KMS-11 (cell line): ENCODE results near the gene PPP1R9A.

Experiments
- H2AFZ ChIP-seq: fragments of 200-600 bp; sonication (generic); 2 replicates; pipeline ENCODE4 v1.6.1; 2016; ENCODE audit warnings: antibody characterized with exemption, mixed run types, low read depth
- H3K27ac ChIP-seq: fragments of 200-600 bp; sonication (generic); 2 replicates; pipeline ENCODE4 v1.6.1; 2016; ENCODE audit warnings: mild to moderate bottlenecking, mixed run types
- H3K27me3 ChIP-seq: fragments of 200-600 bp; sonication (generic); 2 replicates; pipeline ENCODE4 v1.6.1; 2017; ENCODE audit warnings: mild to moderate bottlenecking, low read depth, mixed run types, moderate library complexity; ENCODE audit not compliant: insufficient read depth
- H3K36me3 ChIP-seq: fragments of 200-600 bp; sonication (generic); 2 replicates; pipeline ENCODE4 v1.6.1; 2017; ENCODE audit warnings: mild to moderate bottlenecking, mixed run types; ENCODE audit not compliant: insufficient read depth
- H3K4me1 ChIP-seq: fragments of 200-600 bp; sonication (generic); 2 replicates; pipeline ENCODE4 v1.6.1; 2016; ENCODE audit warnings: mild to moderate bottlenecking, low read depth, mixed run types; ENCODE audit not compliant: poor library complexity, severe bottlenecking
- H3K4me2 ChIP-seq: fragments of 200-600 bp; sonication (generic); 2 replicates; pipeline ENCODE4 v1.7.0; 2016; ENCODE audit warnings: mild to moderate bottlenecking, mixed run types
- H3K4me3 ChIP-seq: fragments of 200-600 bp; sonication (generic); IDR thresholded peaks from 2 replicates; pipeline ENCODE4 v1.6.1; 2017; ENCODE audit warnings: low read depth, low read length, mixed read lengths; ENCODE audit not compliant: insufficient read depth
- H3K79me2 ChIP-seq: fragments of 200-600 bp; sonication (generic); 2 replicates; pipeline ENCODE4 v1.6.1; 2016; ENCODE audit warnings: low read depth, mixed run types; ENCODE audit not compliant: insufficient read depth
- H3K9ac ChIP-seq: fragments of 200-600 bp; sonication (generic); 2 replicates; pipeline ENCODE4 v1.6.1; 2016; ENCODE audit warnings: mild to moderate bottlenecking, mixed run types
- H4K20me1 ChIP-seq: fragments of 200-600 bp; sonication (generic); 2 replicates; pipeline ENCODE4 v1.6.1; 2016; ENCODE audit warnings: mild to moderate bottlenecking, mixed run types; ENCODE audit not compliant: insufficient read depth
- TF ChIP-seq, protein P1 (sequence below): fragments of 200-600 bp; sonication (generic); conservative IDR thresholded peaks from 2 replicates; pipeline ENCODE4 v1.6.1; 2017; ENCODE audit warnings: low read depth, mild to moderate bottlenecking, antibody characterized with exemption, low read length, moderate library complexity, mixed read lengths

PPP1R9A gene

DNA sequence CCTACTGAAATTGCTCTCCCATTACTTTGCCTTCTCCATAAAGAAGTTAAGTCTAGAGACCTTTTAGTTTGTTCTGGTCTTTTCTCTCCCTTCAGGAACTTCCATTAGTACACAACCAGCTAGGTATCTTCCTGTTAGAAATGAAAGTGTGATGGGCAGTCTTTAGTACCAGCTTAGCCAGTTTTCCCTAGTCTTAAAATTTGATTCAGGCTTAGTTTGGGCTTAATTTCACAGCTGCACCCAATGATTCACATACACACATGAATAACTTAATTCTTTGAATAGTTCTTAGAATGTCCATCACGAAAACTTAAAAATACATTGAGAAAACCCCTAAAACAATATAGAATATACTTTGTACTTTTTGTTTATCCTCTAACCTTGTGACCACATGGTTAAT is 2.4 kb upstream of the PPP1R9A start:
- H4K20me1 ChIP-seq, result no peaks in the 10 kb centered on the region
- peaks cover 42% of the 10 kb centered on the region for H3K4me1 ChIP-seq
- no peak overlapping the region for H3K4me3 ChIP-seq
- H3K36me3 ChIP-seq, result no peaks in the 10 kb centered on the region
- TF ChIP-seq, protein P1, sequence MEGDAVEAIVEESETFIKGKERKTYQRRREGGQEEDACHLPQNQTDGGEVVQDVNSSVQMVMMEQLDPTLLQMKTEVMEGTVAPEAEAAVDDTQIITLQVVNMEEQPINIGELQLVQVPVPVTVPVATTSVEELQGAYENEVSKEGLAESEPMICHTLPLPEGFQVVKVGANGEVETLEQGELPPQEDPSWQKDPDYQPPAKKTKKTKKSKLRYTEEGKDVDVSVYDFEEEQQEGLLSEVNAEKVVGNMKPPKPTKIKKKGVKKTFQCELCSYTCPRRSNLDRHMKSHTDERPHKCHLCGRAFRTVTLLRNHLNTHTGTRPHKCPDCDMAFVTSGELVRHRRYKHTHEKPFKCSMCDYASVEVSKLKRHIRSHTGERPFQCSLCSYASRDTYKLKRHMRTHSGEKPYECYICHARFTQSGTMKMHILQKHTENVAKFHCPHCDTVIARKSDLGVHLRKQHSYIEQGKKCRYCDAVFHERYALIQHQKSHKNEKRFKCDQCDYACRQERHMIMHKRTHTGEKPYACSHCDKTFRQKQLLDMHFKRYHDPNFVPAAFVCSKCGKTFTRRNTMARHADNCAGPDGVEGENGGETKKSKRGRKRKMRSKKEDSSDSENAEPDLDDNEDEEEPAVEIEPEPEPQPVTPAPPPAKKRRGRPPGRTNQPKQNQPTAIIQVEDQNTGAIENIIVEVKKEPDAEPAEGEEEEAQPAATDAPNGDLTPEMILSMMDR, result no peak
- H2AFZ ChIP-seq, result no peak overlapping the region
- no peak overlapping the region for H3K4me2 ChIP-seq
- no peaks in the 10 kb centered on the region for H3K27me3 ChIP-seq
- no peaks in the 10 kb centered on the region for H3K79me2 ChIP-seq
- H3K9ac ChIP-seq, result no peak overlapping the region
- H3K27ac ChIP-seq, result no peak overlapping the region

DNA sequence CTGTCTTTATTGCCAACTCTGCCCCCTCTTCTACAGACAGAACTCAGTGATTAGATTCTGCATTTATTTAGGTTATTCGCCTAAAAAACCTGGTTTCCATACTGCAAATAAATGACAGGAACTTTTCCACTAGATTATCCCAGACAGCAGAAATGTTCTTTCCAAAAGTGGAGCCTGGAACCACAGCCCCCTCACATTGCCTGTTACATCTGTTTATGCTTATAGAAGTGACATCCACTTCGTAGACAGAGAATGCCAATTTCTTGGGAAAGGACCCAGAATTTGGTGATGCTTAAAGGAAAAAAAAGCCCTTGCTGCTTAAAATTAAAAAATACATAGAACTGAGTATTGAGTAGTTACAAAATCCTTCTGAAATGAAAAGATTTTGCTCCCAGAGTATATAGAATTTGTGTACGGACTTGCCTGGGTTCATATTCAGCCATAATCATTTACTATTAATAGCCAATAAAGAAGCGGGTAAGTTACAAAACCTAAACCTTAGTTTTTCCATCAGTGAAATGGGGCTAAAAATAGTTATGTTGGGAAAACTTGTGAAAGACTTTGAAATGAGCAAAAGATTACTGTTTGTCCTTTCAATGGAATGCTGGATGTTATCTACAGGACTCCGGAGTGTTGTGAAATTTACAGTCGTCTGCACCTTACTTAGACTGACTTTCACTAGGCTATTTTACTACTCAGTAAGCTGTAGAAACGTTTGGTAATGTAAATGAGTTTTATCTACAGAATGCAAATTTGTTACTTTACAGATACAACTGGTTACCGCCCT is 1.1 kb upstream of the PPP1R9A start:
- no peaks in the 10 kb centered on the region for H3K79me2 ChIP-seq
- no peak overlapping the region for H3K9ac ChIP-seq
- no peak overlapping the region for H2AFZ ChIP-seq
- no peak overlapping the region for H3K27ac ChIP-seq
- H3K4me1 ChIP-seq, result peaks cover 42% of the 10 kb centered on the region
- TF ChIP-seq, protein P1, result no peak
- no peaks in the 10 kb centered on the region for H3K27me3 ChIP-seq
- no peaks in the 10 kb centered on the region for H3K36me3 ChIP-seq
- no peaks in the 10 kb centered on the region for H4K20me1 ChIP-seq
- no peak overlapping the region for H3K4me3 ChIP-seq
- H3K4me2 ChIP-seq, result no peak overlapping the region

DNA sequence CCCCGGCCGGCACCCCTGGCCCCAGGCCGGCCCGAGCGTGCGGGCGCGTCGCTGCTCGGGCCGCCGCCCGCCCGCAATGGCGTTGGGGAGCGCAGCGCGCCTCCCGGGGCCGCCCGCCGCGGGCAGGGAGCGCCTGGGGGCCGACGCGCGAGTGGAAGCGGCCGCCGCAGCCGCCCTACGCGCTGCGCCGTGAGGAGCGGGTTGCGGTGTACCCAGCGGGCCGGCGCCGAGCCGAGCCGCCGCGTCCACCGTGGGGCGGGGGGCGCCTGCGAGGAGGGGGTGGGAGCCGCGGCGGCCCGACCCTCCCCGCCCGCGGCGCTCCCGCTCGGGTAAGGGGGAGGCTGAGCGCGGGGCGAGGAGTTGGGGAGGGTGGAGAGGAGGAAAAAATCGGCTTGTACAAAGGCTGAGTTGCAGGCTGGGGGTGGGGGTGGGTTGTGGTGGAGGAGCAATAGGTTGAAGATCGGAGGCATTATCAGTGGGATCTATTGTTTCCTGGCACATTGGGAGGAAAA is 473 bp downstream of the PPP1R9A start:
- H3K27ac ChIP-seq, result peak overlapping the region; percentile 39
- H3K9ac ChIP-seq, result peak overlapping the region; percentile 76
- H3K4me2 ChIP-seq, result peak overlapping the region; percentile 86
- peaks cover 35% of the 10 kb centered on the region for H3K4me1 ChIP-seq
- H3K4me3 ChIP-seq, result peak overlapping the region; percentile 44
- H4K20me1 ChIP-seq, result no peaks in the 10 kb centered on the region
- TF ChIP-seq, protein P1, result no peak
- H3K79me2 ChIP-seq, result no peaks in the 10 kb centered on the region
- H2AFZ ChIP-seq, result peak overlapping the region; percentile 85
- no peaks in the 10 kb centered on the region for H3K27me3 ChIP-seq
- H3K36me3 ChIP-seq, result no peaks in the 10 kb centered on the region

DNA sequence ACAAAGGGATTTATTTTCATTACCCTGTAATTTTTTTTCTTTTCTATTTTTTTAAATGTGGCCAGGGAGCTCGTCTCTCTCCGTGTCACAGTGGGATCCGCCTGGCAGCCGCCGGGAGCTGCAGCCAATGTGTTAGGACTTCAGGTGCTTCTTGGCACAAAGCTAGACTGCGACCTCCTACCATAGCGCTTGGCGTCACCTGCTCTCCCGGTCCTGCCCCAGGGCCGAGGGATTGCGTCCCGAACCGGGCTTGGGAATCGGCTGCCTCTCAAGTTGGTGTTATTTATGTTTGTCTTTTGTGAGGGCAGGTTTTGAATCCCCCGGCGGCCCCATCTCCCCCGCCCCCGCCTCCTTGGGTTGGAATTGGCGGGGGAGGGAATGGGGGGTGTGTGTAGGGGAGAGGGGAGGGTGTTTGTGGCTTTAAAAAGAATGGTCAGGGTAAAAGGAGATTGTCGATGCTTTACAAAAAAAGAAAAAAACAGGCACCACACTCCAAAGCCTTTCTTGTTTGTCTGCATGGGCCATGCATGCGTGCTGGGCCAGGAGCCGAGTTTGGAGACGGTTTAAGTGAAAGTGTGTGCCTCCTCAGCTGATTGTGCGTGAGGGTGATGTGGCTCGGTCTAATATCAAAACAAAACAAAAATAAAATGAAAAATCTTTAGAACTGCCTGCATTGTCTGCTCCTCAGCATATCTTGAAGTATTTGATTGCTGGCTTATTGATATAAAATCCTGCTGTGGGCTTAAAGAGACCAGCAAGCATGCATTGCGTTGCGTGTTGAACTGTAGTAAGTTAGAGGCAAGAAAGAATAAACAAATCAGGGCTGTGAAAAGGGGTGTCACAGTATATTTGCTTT is 1.2 kb downstream of the PPP1R9A start:
- no peaks in the 10 kb centered on the region for H3K27me3 ChIP-seq
- H3K79me2 ChIP-seq, result no peaks in the 10 kb centered on the region
- peak overlapping the region; percentile 44 for H3K4me3 ChIP-seq
- H4K20me1 ChIP-seq, result no peaks in the 10 kb centered on the region
- TF ChIP-seq, protein P1, result no peak
- H3K4me2 ChIP-seq, result peak overlapping the region; percentile 86
- peak overlapping the region; percentile 76 for H3K9ac ChIP-seq
- no peaks in the 10 kb centered on the region for H3K36me3 ChIP-seq
- H2AFZ ChIP-seq, result peak overlapping the region; percentile 85
- H3K4me1 ChIP-seq, result peaks cover 28% of the 10 kb centered on the region
- peak overlapping the region; percentile 39 for H3K27ac ChIP-seq
